ENCODE measurements around the gene METAP1.

Gene METAP1

DNA sequence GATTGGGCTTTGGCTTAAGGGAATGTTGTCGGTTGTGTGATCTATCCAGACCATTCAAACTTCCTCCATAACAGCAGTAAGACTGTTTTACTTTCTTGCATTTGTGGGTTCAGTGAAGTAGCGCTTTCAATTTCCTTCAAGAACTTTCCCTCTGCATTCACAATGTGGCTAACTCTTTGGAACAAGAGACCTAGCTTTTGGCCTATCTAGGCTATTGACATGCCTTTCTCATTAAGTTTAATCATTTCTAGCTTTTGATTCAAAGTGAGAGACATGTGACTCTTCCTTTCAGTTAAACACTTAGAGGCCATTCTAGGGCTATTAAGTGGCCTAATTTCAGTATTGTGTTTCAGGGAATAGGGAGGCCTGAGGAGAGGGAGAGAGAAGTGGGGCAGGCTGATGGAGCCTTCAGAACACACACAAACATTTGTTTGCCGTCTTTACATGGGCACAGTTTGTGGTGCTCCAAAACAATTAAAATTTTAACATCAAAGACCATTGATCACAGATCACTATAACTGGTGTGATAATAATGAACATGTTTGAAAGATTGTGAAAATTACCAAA lies 59.0 kb downstream of the METAP1 start:
- Histone ChIP-seq H3K36me3 (ENCODE audit: control insufficient read depth, low read length) (peaks cover 76% of the 10 kb centered on the region), H3K9me3 (ENCODE audit: control insufficient read depth, insufficient read depth, low read length) (no peaks in the 10 kb centered on the region), H3F3A (ENCODE audit: control insufficient read depth, insufficient read depth) (0 out of 2 replicates have a peak, but pooled peaks cover 7% of the 10 kb centered on the region), H3K4me3 (ENCODE audit: low read length) (no peak overlapping the region), H4K20me1 (ENCODE audit: control insufficient read depth, insufficient read depth, low read depth, low read length) (peaks cover 5% of the 10 kb centered on the region; the same call in 1 of the 2 replicates), H3K9me2 (replicated peaks; ENCODE audit: control insufficient read depth, low read length) (no peaks in the 10 kb centered on the region), H3K79me2 (ENCODE audit: control insufficient read depth, low read length) (no peaks in the 10 kb centered on the region), H3K27ac (ENCODE audit: low read depth, low read length) (no peak overlapping the region), H3K27me3 (ENCODE audit: control insufficient read depth, low read length) (no peaks in the 10 kb centered on the region), H3K4me2 (ENCODE audit: low read length) (no peak overlapping the region), H3K4me1 (ENCODE audit: control insufficient read depth, low read length) (peaks cover 5% of the 10 kb centered on the region)
- TF ChIP-seq, protein P1, sequence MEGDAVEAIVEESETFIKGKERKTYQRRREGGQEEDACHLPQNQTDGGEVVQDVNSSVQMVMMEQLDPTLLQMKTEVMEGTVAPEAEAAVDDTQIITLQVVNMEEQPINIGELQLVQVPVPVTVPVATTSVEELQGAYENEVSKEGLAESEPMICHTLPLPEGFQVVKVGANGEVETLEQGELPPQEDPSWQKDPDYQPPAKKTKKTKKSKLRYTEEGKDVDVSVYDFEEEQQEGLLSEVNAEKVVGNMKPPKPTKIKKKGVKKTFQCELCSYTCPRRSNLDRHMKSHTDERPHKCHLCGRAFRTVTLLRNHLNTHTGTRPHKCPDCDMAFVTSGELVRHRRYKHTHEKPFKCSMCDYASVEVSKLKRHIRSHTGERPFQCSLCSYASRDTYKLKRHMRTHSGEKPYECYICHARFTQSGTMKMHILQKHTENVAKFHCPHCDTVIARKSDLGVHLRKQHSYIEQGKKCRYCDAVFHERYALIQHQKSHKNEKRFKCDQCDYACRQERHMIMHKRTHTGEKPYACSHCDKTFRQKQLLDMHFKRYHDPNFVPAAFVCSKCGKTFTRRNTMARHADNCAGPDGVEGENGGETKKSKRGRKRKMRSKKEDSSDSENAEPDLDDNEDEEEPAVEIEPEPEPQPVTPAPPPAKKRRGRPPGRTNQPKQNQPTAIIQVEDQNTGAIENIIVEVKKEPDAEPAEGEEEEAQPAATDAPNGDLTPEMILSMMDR (IDR thresholded peaks at IDR 0.05; ENCODE audit: low read depth, low read length, poor library complexity, severe bottlenecking) = no peak
- no peak for TF ChIP-seq EZH2phosphoT487 (IDR thresholded peaks at IDR 0.05; ENCODE audit: borderline replicate concordance, low read length)

DNA sequence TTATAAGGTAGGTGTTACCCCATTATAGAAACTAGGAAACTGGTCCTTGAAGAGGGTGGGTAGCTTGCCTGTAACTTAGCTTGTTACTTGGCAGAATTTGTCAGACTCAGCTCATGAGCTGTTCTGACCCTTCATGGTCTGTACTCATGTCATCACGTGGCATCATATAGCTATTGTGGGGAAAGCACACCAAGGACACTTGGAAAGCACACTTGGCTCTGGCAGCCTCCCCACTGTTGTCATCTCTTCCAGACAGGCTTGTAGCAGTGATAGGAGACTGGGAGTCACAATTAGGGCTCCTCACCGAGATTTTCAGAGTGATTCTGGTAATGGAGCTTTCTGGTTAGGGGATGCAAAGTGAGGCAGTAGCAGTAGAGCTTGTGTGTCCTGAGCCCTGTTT lies 62.7 kb downstream of the METAP1 start:
- Histone ChIP-seq H3K27ac (ENCODE audit: low read depth, low read length) (no peak overlapping the region), H3K4me1 (ENCODE audit: control insufficient read depth, low read length) (peaks cover 7% of the 10 kb centered on the region), H4K20me1 (ENCODE audit: control insufficient read depth, insufficient read depth, low read depth, low read length) (peaks cover 5% of the 10 kb centered on the region; the same call in 1 of the 2 replicates), H3K36me3 (ENCODE audit: control insufficient read depth, low read length) (peaks cover 67% of the 10 kb centered on the region), H3K4me3 (ENCODE audit: low read length) (no peak overlapping the region), H3K9me2 (replicated peaks; ENCODE audit: control insufficient read depth, low read length) (no peaks in the 10 kb centered on the region), H3F3A (ENCODE audit: control insufficient read depth, insufficient read depth) (0 out of 2 replicates have a peak, but pooled peaks cover 7% of the 10 kb centered on the region), H3K9me3 (ENCODE audit: control insufficient read depth, insufficient read depth, low read length) (no peaks in the 10 kb centered on the region), H3K79me2 (ENCODE audit: control insufficient read depth, low read length) (no peaks in the 10 kb centered on the region), H3K27me3 (ENCODE audit: control insufficient read depth, low read length) (no peaks in the 10 kb centered on the region), H3K4me2 (ENCODE audit: low read length) (no peak overlapping the region)
- no peak for TF ChIP-seq EZH2phosphoT487 (IDR thresholded peaks at IDR 0.05; ENCODE audit: borderline replicate concordance, low read length)

DNA sequence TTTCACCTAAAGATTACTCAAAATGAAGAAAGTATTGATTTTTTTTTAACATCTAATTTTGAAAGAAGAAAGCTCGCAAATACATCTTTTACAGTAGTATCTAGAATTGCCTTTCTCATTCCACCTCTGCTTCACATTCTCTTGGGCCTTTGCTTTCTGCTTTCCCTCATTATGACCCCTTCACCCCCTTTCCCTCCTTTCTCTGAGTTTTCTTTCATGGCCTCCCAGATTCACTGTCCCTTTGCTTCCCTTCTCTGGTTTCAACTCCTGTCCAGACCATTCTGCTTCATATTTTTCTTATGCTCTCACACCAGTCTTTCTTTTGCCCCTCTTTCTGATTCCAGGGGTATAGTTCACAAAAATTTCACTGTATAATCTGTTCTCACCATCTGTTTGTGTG lies 64.0 kb downstream of the METAP1 start:
- Histone ChIP-seq H3K4me2 (ENCODE audit: low read length) (no peak overlapping the region), H3K27me3 (ENCODE audit: control insufficient read depth, low read length) (no peaks in the 10 kb centered on the region), H4K20me1 (ENCODE audit: control insufficient read depth, insufficient read depth, low read depth, low read length) (peaks cover 5% of the 10 kb centered on the region; the same call in 1 of the 2 replicates), H3K9me2 (replicated peaks; ENCODE audit: control insufficient read depth, low read length) (no peaks in the 10 kb centered on the region), H3K4me3 (ENCODE audit: low read length) (no peak overlapping the region), H3K27ac (ENCODE audit: low read depth, low read length) (no peak overlapping the region), H3K36me3 (ENCODE audit: control insufficient read depth, low read length) (peaks cover 63% of the 10 kb centered on the region), H3F3A (ENCODE audit: control insufficient read depth, insufficient read depth) (0 out of 2 replicates have a peak, but pooled peaks cover 4% of the 10 kb centered on the region), H3K79me2 (ENCODE audit: control insufficient read depth, low read length) (no peaks in the 10 kb centered on the region), H3K4me1 (ENCODE audit: control insufficient read depth, low read length) (peaks cover 7% of the 10 kb centered on the region), H3K9me3 (ENCODE audit: control insufficient read depth, insufficient read depth, low read length) (no peaks in the 10 kb centered on the region)
- TF ChIP-seq, protein P1 (IDR thresholded peaks at IDR 0.05; ENCODE audit: low read depth, low read length, poor library complexity, severe bottlenecking) = no peak
- no peak for TF ChIP-seq EZH2phosphoT487 (IDR thresholded peaks at IDR 0.05; ENCODE audit: borderline replicate concordance, low read length)

DNA sequence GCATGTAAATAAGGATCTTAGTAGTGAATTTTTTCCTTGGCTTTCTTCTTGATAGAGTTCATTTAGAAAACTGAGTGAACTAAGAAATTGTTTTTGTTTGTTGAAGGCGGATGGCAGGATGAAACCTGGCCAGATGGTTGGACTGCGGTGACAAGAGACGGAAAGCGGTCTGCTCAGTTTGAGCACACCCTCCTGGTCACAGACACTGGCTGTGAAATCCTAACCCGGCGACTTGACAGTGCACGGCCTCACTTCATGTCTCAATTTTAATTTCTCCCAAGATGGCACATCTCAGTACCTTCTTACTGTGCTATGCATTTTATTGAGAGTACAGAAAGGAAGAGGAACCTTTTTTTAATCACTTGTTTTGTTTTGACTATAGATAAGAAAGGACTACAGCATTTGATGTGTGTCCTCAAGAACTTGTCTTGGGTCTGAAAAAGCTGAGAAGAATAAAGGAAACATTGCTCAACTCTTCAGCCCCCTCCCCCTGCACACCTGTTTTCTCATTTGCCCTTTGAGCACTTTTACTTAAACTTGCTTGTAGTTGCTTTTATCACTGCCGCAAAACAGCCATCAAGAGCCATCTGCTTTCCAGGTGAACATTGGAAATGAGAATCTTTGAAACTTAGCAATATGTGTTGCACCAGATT lies 65.7 kb downstream of the METAP1 start:
- Histone ChIP-seq H3K36me3 (ENCODE audit: control insufficient read depth, low read length) (peaks cover 59% of the 10 kb centered on the region), H3K4me2 (ENCODE audit: low read length) (no peak overlapping the region), H3K27ac (ENCODE audit: low read depth, low read length) (no peak overlapping the region)

More for the DNA sequence above, 65.7 kb downstream of the METAP1 start:
- TF ChIP-seq, protein P1 (IDR thresholded peaks at IDR 0.05; ENCODE audit: low read depth, low read length, poor library complexity, severe bottlenecking) = no peak
- no peak for TF ChIP-seq EZH2phosphoT487 (IDR thresholded peaks at IDR 0.05; ENCODE audit: borderline replicate concordance, low read length)
- no peaks in the 10 kb centered on the region for H3K79me2 ChIP-seq (ENCODE audit: control insufficient read depth, low read length)
- H3K27me3 ChIP-seq (ENCODE audit: control insufficient read depth, low read length) = no peaks in the 10 kb centered on the region
- no peak overlapping the region for H3K4me3 ChIP-seq (ENCODE audit: low read length)
- H3F3A ChIP-seq (ENCODE audit: control insufficient read depth, insufficient read depth) = no peaks in the 10 kb centered on the region
- H4K20me1 ChIP-seq (ENCODE audit: control insufficient read depth, insufficient read depth, low read depth, low read length) = no peaks in the 10 kb centered on the region
- no peaks in the 10 kb centered on the region for H3K9me3 ChIP-seq (ENCODE audit: control insufficient read depth, insufficient read depth, low read length)
- 0 out of 2 replicates have a peak, but pooled peaks cover 3% of the 10 kb centered on the region for H3K4me1 ChIP-seq (ENCODE audit: control insufficient read depth, low read length)
- H3K9me2 ChIP-seq (replicated peaks; ENCODE audit: control insufficient read depth, low read length) = no peaks in the 10 kb centered on the region

Measured in DOHH2 (cell line).